Erythroblast (primary cell): ENCODE results near the gene KIF19.

Experiments used
- GATA1 ChIP-seq: IDR thresholded peaks from 2 replicates; pipeline ENCODE4 v1.6.1; 2011; ENCODE audit warnings: low read depth, mild to moderate bottlenecking, control low read depth, low read length, moderate library complexity
- POLR2A ChIP-seq: IDR thresholded peaks from 2 replicates; pipeline ENCODE4 v1.6.1; 2011; ENCODE audit warnings: mild to moderate bottlenecking, low read length

DNA sequence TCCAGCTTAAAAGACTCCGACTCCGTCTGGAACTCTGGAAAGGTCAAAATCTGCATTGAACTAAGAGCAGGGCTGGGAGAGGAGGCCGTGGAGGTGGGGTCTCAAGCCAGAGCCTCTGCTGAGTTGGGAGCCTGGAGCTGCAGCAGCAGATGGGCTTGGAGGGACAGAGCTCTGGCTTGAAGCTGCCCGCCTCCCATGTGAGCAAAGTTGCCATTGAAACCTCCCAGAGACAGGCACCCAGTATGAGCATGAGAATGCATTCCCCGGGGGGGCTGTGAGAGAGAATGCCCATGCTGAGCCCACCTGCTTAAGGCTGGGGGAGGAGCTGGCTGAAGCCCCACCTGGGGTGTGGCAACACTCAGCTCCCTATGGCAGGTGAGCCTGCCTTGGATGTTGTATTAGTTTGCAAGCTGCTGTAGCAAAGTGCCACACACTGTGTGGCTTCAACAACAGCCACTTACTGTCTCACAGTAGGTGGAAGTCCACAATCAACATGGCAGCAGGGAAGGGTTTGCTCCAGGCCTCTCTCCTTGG, 9.6 kb downstream of the KIF19 start:
- TF ChIP-seq POLR2A (no peak), GATA1 (no peak)
